ENCODE measurements around the gene TBC1D17. TPM values are rescaled to one million over a fixed set of nuclear protein-coding genes. Genes with fewer than 3 reads are reported as not detected.

Gene TBC1D17
- polyA plus RNA-seq, 1 donor (not counting 4 experiments of a cell fraction or from before 2014, with no cell fraction given), result 9.4 TPM

GRCh38 chr19:49881672-49882394, 4.3 kb downstream of the TBC1D17 start:
- no peak overlapping the region for H3K4me3 ChIP-seq (ENCODE audit: control insufficient read depth in 2 of 3, extremely low read depth in 1 of 3, insufficient read depth in 2 of 3, low read depth in 1 of 3, low read length in 3 of 3)
- TF ChIP-seq CTCF (optimal IDR thresholded peaks at IDR 0.05 in 1 of 3, IDR thresholded peaks at IDR 0.05 in 1 of 3, conservative IDR thresholded peaks at IDR 0.05 in 1 of 3; ENCODE audit: extremely low read depth in 1 of 3, insufficient read depth in 2 of 3, low read length in 3 of 3) (no peak), EZH2 (IDR thresholded peaks at IDR 0.05; ENCODE audit: low read length) (no peak)
- no peak overlapping the region for H3K9ac ChIP-seq (ENCODE audit: control insufficient read depth, extremely low read depth, insufficient read depth, low read length)
- H3K27ac ChIP-seq (ENCODE audit: control insufficient read depth, insufficient read depth, low read length), result no peak overlapping the region
- H3K27me3 ChIP-seq (ENCODE audit: control insufficient read depth, extremely low read depth, insufficient read depth, low read length), result no peaks in the 10 kb centered on the region
- dilution Hi-C loops (cut with MboI; ENCODE audit: extremely low pct_ligation_motif_present, low sequenced_read_pairs), result no loop called here
- no peak overlapping the region for H2AFZ ChIP-seq (ENCODE audit: control insufficient read depth, low read length)
- H3K9me1 ChIP-seq (ENCODE audit: control insufficient read depth, extremely low read depth, insufficient read depth, low read length), result no peaks in the 10 kb centered on the region
- DNase-seq (ENCODE audit: low read depth, low spot score), result no peak
- peaks cover 13% of the 10 kb centered on the region for H3K4me1 ChIP-seq (ENCODE audit: control insufficient read depth, extremely low read depth, insufficient read depth, low read length)
- no peak for FAIRE-seq
- H3K79me2 ChIP-seq (ENCODE audit: control insufficient read depth, insufficient read depth, low read length), result peaks cover 9% of the 10 kb centered on the region
- H4K20me1 ChIP-seq (ENCODE audit: control insufficient read depth, extremely low read depth, insufficient read depth, low read length), result no peaks in the 10 kb centered on the region
- peaks cover 31 to 34% of the 10 kb centered on the region in 2 experiments for H3K36me3 ChIP-seq (ENCODE audit: control insufficient read depth in 2 of 2, extremely low read depth in 1 of 2, insufficient read depth in 2 of 2, low read length in 2 of 2)
- no peak overlapping the region for H3K4me2 ChIP-seq (ENCODE audit: control insufficient read depth, extremely low read depth, insufficient read depth, low read depth, low read length)
- H3K9me3 ChIP-seq (ENCODE audit: control insufficient read depth, low read depth, low read length), result peaks cover 4% of the 10 kb centered on the region

- DNase-seq (ENCODE audit: low read depth, low spot score), result no peak
- no peak overlapping the region for H3K27ac ChIP-seq (ENCODE audit: control insufficient read depth, insufficient read depth, low read length)
- H2AFZ ChIP-seq (ENCODE audit: control insufficient read depth, low read length), result no peak overlapping the region
- no peak overlapping the region for H3K9ac ChIP-seq (ENCODE audit: control insufficient read depth, extremely low read depth, insufficient read depth, low read length)
- H3K27me3 ChIP-seq (ENCODE audit: control insufficient read depth, extremely low read depth, insufficient read depth, low read length), result no peaks in the 10 kb centered on the region
- TF ChIP-seq CTCF (optimal IDR thresholded peaks at IDR 0.05 in 1 of 3, IDR thresholded peaks at IDR 0.05 in 1 of 3, conservative IDR thresholded peaks at IDR 0.05 in 1 of 3; ENCODE audit: extremely low read depth in 1 of 3, insufficient read depth in 2 of 3, low read length in 3 of 3) (no peak), EZH2 (IDR thresholded peaks at IDR 0.05; ENCODE audit: low read length) (no peak)
- peaks cover 13% of the 10 kb centered on the region for H3K4me1 ChIP-seq (ENCODE audit: control insufficient read depth, extremely low read depth, insufficient read depth, low read length)
- no peaks in the 10 kb centered on the region for H3K9me1 ChIP-seq (ENCODE audit: control insufficient read depth, extremely low read depth, insufficient read depth, low read length)
- dilution Hi-C loops (cut with MboI; ENCODE audit: extremely low pct_ligation_motif_present, low sequenced_read_pairs), result no loop called here
- FAIRE-seq, result no peak
- H3K79me2 ChIP-seq (ENCODE audit: control insufficient read depth, insufficient read depth, low read length), result peaks cover 9% of the 10 kb centered on the region
- H3K36me3 ChIP-seq (ENCODE audit: control insufficient read depth in 2 of 2, extremely low read depth in 1 of 2, insufficient read depth in 2 of 2, low read length in 2 of 2), result peaks cover 31 to 34% of the 10 kb centered on the region in 2 experiments
- no peaks in the 10 kb centered on the region for H4K20me1 ChIP-seq (ENCODE audit: control insufficient read depth, extremely low read depth, insufficient read depth, low read length)
- no peak overlapping the region for H3K4me3 ChIP-seq (ENCODE audit: control insufficient read depth in 2 of 3, extremely low read depth in 1 of 3, insufficient read depth in 2 of 3, low read depth in 1 of 3, low read length in 3 of 3)
- H3K4me2 ChIP-seq (ENCODE audit: control insufficient read depth, extremely low read depth, insufficient read depth, low read depth, low read length), result no peak overlapping the region
- H3K9me3 ChIP-seq (ENCODE audit: control insufficient read depth, low read depth, low read length), result peaks cover 4% of the 10 kb centered on the region
These were observed 5.1 kb downstream of the TBC1D17 start for GRCh38 chr19:49882643-49883042.
